HG03060 (cell line): ENCODE data around the gene NPDC1.

ENCODE experiments used
- ATAC-seq: cut with Tn5 transposase; IDR thresholded peaks from one replicate; pipeline ENCODE4 v1.9.1; 2021; ENCODE audit warnings: low read depth, moderate number of reproducible peaks; ENCODE audit not compliant: unreplicated experiment

Gene NPDC1

GRCh38 chr9:137057545-137057944, 11.6 kb upstream of the NPDC1 start:
- ATAC-seq: no peak

GRCh38 chr9:137056739-137057415, 10.9 kb upstream of the NPDC1 start:
- no peak for ATAC-seq

GRCh38 chr9:137055385-137056364, 9.7 kb upstream of the NPDC1 start:
- no peak for ATAC-seq

- ATAC-seq: no peak
Measured at GRCh38 chr9:137054932-137055384, 9.0 kb upstream of the NPDC1 start.

- ATAC-seq: no peak
Measured at GRCh38 chr9:137053944-137054931, 8.3 kb upstream of the NPDC1 start, which contains the start of gene ENTPD2. ENTPD2 (minus strand) TSS chr9:137054061; CDS start chr9:137053997, 64 bp downstream.

GRCh38 chr9:137052998-137053943, 7.3 kb upstream of the NPDC1 start:
- no peak for ATAC-seq

GRCh38 chr9:137052293-137052692, 6.3 kb upstream of the NPDC1 start:
- no peak for ATAC-seq

GRCh38 chr9:137051145-137051724, 5.3 kb upstream of the NPDC1 start:
- ATAC-seq: no peak

- no peak for ATAC-seq
Measured at GRCh38 chr9:137050570-137050969, 4.6 kb upstream of the NPDC1 start.

- no peak for ATAC-seq
Measured at GRCh38 chr9:137049544-137050449, 3.8 kb upstream of the NPDC1 start.

GRCh38 chr9:137048655-137049543, 2.9 kb upstream of the NPDC1 start:
- no peak for ATAC-seq

GRCh38 chr9:137045294-137046087, 486 bp downstream of the NPDC1 start:
- no peak for ATAC-seq

GRCh38 chr9:137044502-137045177, 1.3 kb downstream of the NPDC1 start:
- ATAC-seq: no peak

GRCh38 chr9:137044037-137044436, 1.9 kb downstream of the NPDC1 start:
- no peak for ATAC-seq
